GM12878 (cell line): Measurements from ENCODE around the gene ACAP2.

Source experiments
- CTCF ChIP-seq, 3 experiments: IDR thresholded peaks in 2 of 3; conservative IDR thresholded peaks in 1 of 3; 2 replicates each; pipeline ENCODE4 v1.5.1; 2011; ENCODE audit warnings: low read depth in 3 of 3, low read length in 3 of 3, mild to moderate bottlenecking in 3 of 3, control low read depth in 2 of 3, moderate library complexity in 2 of 3, inconsistent platforms in 1 of 3, mixed read lengths in 1 of 3; ENCODE audit not compliant: control insufficient read depth in 2 of 3, insufficient read depth in 1 of 3; ENCODE audit errors: extremely low read depth in 1 of 3
- EZH2 ChIP-seq: IDR thresholded peaks from 2 replicates; pipeline ENCODE4 v1.6.1; 2012; ENCODE audit warnings: low read depth, mild to moderate bottlenecking, control low read depth, inconsistent platforms, low read length, borderline replicate concordance; ENCODE audit not compliant: control insufficient read depth
- GATAD2B ChIP-seq: fragments of 450-650 bp; conservative IDR thresholded peaks from 2 replicates; pipeline ENCODE4 v1.6.1; 2017; ENCODE audit warnings: low read depth, mild to moderate bottlenecking, moderate library complexity
- POLR2AphosphoS5 ChIP-seq: IDR thresholded peaks from 2 replicates; pipeline ENCODE4 v1.6.1; 2011; ENCODE audit warnings: mild to moderate bottlenecking, low read length, inconsistent platforms
- RBBP5 ChIP-seq: fragments of 200-600 bp; sonication (generic); conservative IDR thresholded peaks from 2 replicates; pipeline ENCODE4 v1.6.1; 2016
- RCOR1 ChIP-seq: conservative IDR thresholded peaks from 2 replicates; pipeline ENCODE4 v1.6.1; 2012; ENCODE audit warnings: low read depth, low read length, improper control_type of control experiment
- SIX5 ChIP-seq: IDR thresholded peaks from 2 replicates; pipeline ENCODE4 v1.6.1; 2011; ENCODE audit warnings: mild to moderate bottlenecking, low read depth, low read length, moderate library complexity; ENCODE audit not compliant: severe bottlenecking
- SMC3 ChIP-seq: IDR thresholded peaks from 2 replicates; pipeline ENCODE4 v1.6.1; 2011; ENCODE audit warnings: low read length, improper control_type of control experiment, borderline replicate concordance
- SP1 ChIP-seq: IDR thresholded peaks from one replicate; pipeline ENCODE4 v1.6.1; 2011; ENCODE audit warnings: low read depth, low read length
- SPI1 ChIP-seq: IDR thresholded peaks from 2 replicates; pipeline ENCODE4 v1.6.1; 2011; ENCODE audit warnings: low read depth, mild to moderate bottlenecking, low read length, moderate library complexity, borderline replicate concordance; ENCODE audit not compliant: insufficient read depth
- SUZ12 ChIP-seq: fragments of 200-600 bp; sonication (generic); IDR thresholded peaks from one replicate; pipeline ENCODE4 v1.6.1; 2018; ENCODE audit warnings: antibody characterized with exemption, mild to moderate bottlenecking; ENCODE audit not compliant: unreplicated experiment
- TCF7 ChIP-seq: IDR thresholded peaks from 2 replicates; pipeline ENCODE4 v1.6.1; 2014; ENCODE audit warnings: antibody characterized with exemption, borderline replicate concordance
- YY1 ChIP-seq: IDR thresholded peaks from 2 replicates; pipeline ENCODE4 v1.6.1; 2011; ENCODE audit warnings: low read depth, mild to moderate bottlenecking, low read length

- no peak for TF ChIP-seq TCF7
- TF ChIP-seq POLR2AphosphoS5 = no peak
- TF ChIP-seq RBBP5 = no peak
- TF ChIP-seq SP1 = no peak
- no peak for TF ChIP-seq SIX5
- TF ChIP-seq SMC3 = no peak
- TF ChIP-seq YY1 = no peak
- TF ChIP-seq RCOR1 = no peak
- TF ChIP-seq SPI1 = no peak
- TF ChIP-seq GATAD2B = no peak
- TF ChIP-seq CTCF (IDR thresholded peaks at IDR 0.05 in 2 of 3, conservative IDR thresholded peaks at IDR 0.05 in 1 of 3; ENCODE audit: control insufficient read depth in 2 of 3, extremely low read depth in 1 of 3, insufficient read depth in 1 of 3, low read depth in 3 of 3, low read length in 3 of 3) = no peak
- TF ChIP-seq EZH2 = no peak
- no peak for TF ChIP-seq SUZ12
Observed at GRCh38 chr3:195410546-195410945, 32.3 kb downstream of the ACAP2 start.
